H9 (cell line): Measurements from ENCODE around the gene DPF3. TPM values are rescaled to one million over a fixed set of nuclear protein-coding genes. Genes with fewer than 3 reads are reported as not detected.

Experiments used
- DNase-seq: peaks from one replicate; pipeline ENCODE4 v3.0.0-alpha.2; 2017
- H2AFZ ChIP-seq: one replicate; pipeline ENCODE4 v1.6.1; 2013; ENCODE audit warnings: mild to moderate bottlenecking, low read length, control low read depth, moderate library complexity
- H2AK5ac ChIP-seq: 2 replicates; pipeline ENCODE4 v1.6.1; 2013; ENCODE audit warnings: low read length, control low read depth, mixed read lengths; ENCODE audit not compliant: insufficient read length
- H2BK120ac ChIP-seq: one replicate; pipeline ENCODE4 v1.6.1; 2013; ENCODE audit warnings: low read depth, mild to moderate bottlenecking, low read length, control low read depth, inconsistent platforms; ENCODE audit not compliant: poor library complexity, severe bottlenecking
- H2BK12ac ChIP-seq: 2 replicates; pipeline ENCODE4 v1.6.1; 2013; ENCODE audit warnings: low read length, control low read depth, mixed read lengths, low read depth; ENCODE audit not compliant: insufficient read length
- H2BK15ac ChIP-seq: 2 replicates; pipeline ENCODE4 v1.6.1; 2013; ENCODE audit warnings: low read depth, low read length, control low read depth
- H2BK20ac ChIP-seq: one replicate; pipeline ENCODE4 v1.6.1; 2013; ENCODE audit warnings: low read depth, mild to moderate bottlenecking, low read length, control low read depth, inconsistent platforms; ENCODE audit not compliant: poor library complexity, severe bottlenecking
- H2BK5ac ChIP-seq: 2 replicates; pipeline ENCODE4 v1.6.1; 2013; ENCODE audit warnings: low read length, control low read depth, mixed read lengths; ENCODE audit not compliant: insufficient read length
- H3K14ac ChIP-seq: 2 replicates; pipeline ENCODE4 v1.6.1; 2013; ENCODE audit warnings: low read length, control low read depth; ENCODE audit not compliant: insufficient read depth
- H3K18ac ChIP-seq: 2 replicates; pipeline ENCODE4 v1.6.1; 2013; ENCODE audit warnings: low read depth, mild to moderate bottlenecking, mixed read lengths, low read length, control low read depth; ENCODE audit not compliant: insufficient read length
- H3K23ac ChIP-seq: 2 replicates; pipeline ENCODE4 v1.6.1; 2013; ENCODE audit warnings: low read length, control low read depth, mixed read lengths, low read depth; ENCODE audit not compliant: insufficient read length
- H3K23me2 ChIP-seq: 2 replicates; pipeline ENCODE4 v1.6.1; 2013; ENCODE audit warnings: low read depth, mild to moderate bottlenecking, mixed read lengths, low read length, control low read depth; ENCODE audit not compliant: insufficient read length, poor library complexity, severe bottlenecking
- H3K27ac ChIP-seq: 2 replicates; pipeline ENCODE4 v1.5.1; 2013; ENCODE audit warnings: low read length, control low read depth, mixed read lengths, low read depth; ENCODE audit not compliant: insufficient read length
- H3K27me3 ChIP-seq: 2 replicates; pipeline ENCODE4 v1.6.1; 2013; ENCODE audit warnings: low read length, control low read depth, inconsistent platforms; ENCODE audit not compliant: insufficient read depth
- H3K4ac ChIP-seq: 2 replicates; pipeline ENCODE4 v1.6.1; 2013; ENCODE audit warnings: low read depth, mild to moderate bottlenecking, control low read depth, inconsistent platforms, low read length, moderate library complexity
- H3K4me1 ChIP-seq: 2 replicates; pipeline ENCODE4 v1.6.1; 2013; ENCODE audit warnings: low read length, control low read depth, inconsistent platforms; ENCODE audit not compliant: insufficient read depth
- H3K4me2 ChIP-seq: 2 replicates; pipeline ENCODE4 v1.6.1; 2013; ENCODE audit warnings: low read length, control low read depth, mixed read lengths; ENCODE audit not compliant: insufficient read length, insufficient read depth
- H3K56ac ChIP-seq: 2 replicates; pipeline ENCODE4 v1.6.1; 2013; ENCODE audit warnings: low read depth, mild to moderate bottlenecking, mixed read lengths, low read length, control low read depth; ENCODE audit not compliant: insufficient read length
- H3K79me1 ChIP-seq: 2 replicates; pipeline ENCODE4 v1.6.1; 2013; ENCODE audit warnings: low read depth, mild to moderate bottlenecking, moderate library complexity, low read length, control low read depth, inconsistent platforms; ENCODE audit not compliant: insufficient read depth, poor library complexity, severe bottlenecking
- H3K79me2 ChIP-seq: 2 replicates; pipeline ENCODE4 v1.6.1; 2013; ENCODE audit warnings: low read length, control low read depth, inconsistent platforms; ENCODE audit not compliant: insufficient read depth
- H3K9ac ChIP-seq: 2 replicates; pipeline ENCODE4 v1.6.1; 2013; ENCODE audit warnings: low read length, control low read depth, mixed read lengths; ENCODE audit not compliant: insufficient read length; ENCODE audit errors: extremely low read depth
- H3K9me3 ChIP-seq: one replicate; pipeline ENCODE4 v1.6.1; 2013; ENCODE audit warnings: low read depth, low read length, inconsistent platforms; ENCODE audit not compliant: control insufficient read depth
- H3T11ph ChIP-seq: one replicate; pipeline ENCODE4 v1.6.1; 2013; ENCODE audit warnings: mild to moderate bottlenecking, low read length, control low read depth, inconsistent platforms
- H4K20me1 ChIP-seq: one replicate; pipeline ENCODE4 v1.6.1; 2013; ENCODE audit not compliant: control insufficient read depth, insufficient read length, insufficient read depth
- H4K5ac ChIP-seq: 2 replicates; pipeline ENCODE4 v1.6.1; 2013; ENCODE audit warnings: low read depth, mild to moderate bottlenecking, mixed read lengths, low read length, control low read depth; ENCODE audit not compliant: insufficient read length
- H4K8ac ChIP-seq: replicated peaks from 2 replicates; pipeline ENCODE4 v1.6.1; 2013; ENCODE audit warnings: low read length, control low read depth, mixed read lengths, low read depth; ENCODE audit not compliant: insufficient read length
- H4K91ac ChIP-seq: 2 replicates; pipeline ENCODE4 v1.6.1; 2013; ENCODE audit warnings: low read depth, mild to moderate bottlenecking, moderate library complexity, mixed read lengths, low read length, control low read depth; ENCODE audit not compliant: insufficient read length
- H3K27ac Mint-ChIP-seq, 3 experiments: 2 replicates in 2 of 3; 3 replicates in 1 of 3; pipeline ENCODE4 v1.8.0; 2020 to 2021; ENCODE audit warnings: mixed read lengths in 3 of 3, mild to moderate bottlenecking in 1 of 3, moderate library complexity in 1 of 3
- H3K27me3 Mint-ChIP-seq: 2 replicates; pipeline ENCODE4 v1.8.0; 2021; ENCODE audit warnings: low read depth, mild to moderate bottlenecking, moderate library complexity, mixed read lengths
- H3K36me3 Mint-ChIP-seq, 3 experiments: 2 replicates in 2 of 3; 3 replicates in 1 of 3; pipeline ENCODE4 v1.8.0; 2020 to 2021; ENCODE audit warnings: low read depth in 3 of 3, mixed read lengths in 3 of 3; ENCODE audit not compliant: insufficient read depth in 1 of 3
- H3K4me1 Mint-ChIP-seq, 2 experiments: 2 replicates each; pipeline ENCODE4 v1.8.0; 2020; ENCODE audit warnings: mixed read lengths in 2 of 2
- H3K4me3 Mint-ChIP-seq, 2 experiments: 2 replicates in 1 of 2; 3 replicates in 1 of 2; pipeline ENCODE4 v1.8.0; 2020 to 2021; ENCODE audit warnings: mild to moderate bottlenecking in 2 of 2, mixed read lengths in 2 of 2, moderate library complexity in 1 of 2
- H3K9me3 Mint-ChIP-seq, 2 experiments: 2 replicates in 1 of 2; 3 replicates in 1 of 2; pipeline ENCODE4 v1.8.0; 2020; ENCODE audit warnings: mild to moderate bottlenecking in 2 of 2, mixed read lengths in 2 of 2, moderate library complexity in 1 of 2
- CTCF ChIP-seq: fragments of 200-600 bp; sonication (generic); conservative IDR thresholded peaks from 3 replicates; pipeline ENCODE4 v1.8.0; 2021; ENCODE audit warnings: antibody characterized with exemption, mild to moderate bottlenecking
- WGBS: extraction: QIAGEN DNeasy Blood & Tissue Kit; methylation state at CpG from one replicate; pipeline ENCODE4 v1.1.7; 2013; ENCODE audit warnings: missing lambda C conversion rate, low lambda C conversion rate, mixed read lengths; ENCODE audit not compliant: insufficient read length; ENCODE audit errors: extremely low coverage; 5-methylcytosine and 5-hydroxymethylcytosine counted together
- total RNA-seq: library from RNA; stranded (reverse); gene quantifications from 2 replicates; pipeline ENCODE4 v1.2.1, GENCODE V29; 2021

The DPF3 gene
- total RNA-seq, 1 experiment from 2014 or later: not detected

- H2BK5ac ChIP-seq: no peak overlapping the region
- no peaks in the 10 kb centered on the region for H4K20me1 ChIP-seq
- H3T11ph ChIP-seq: no peak overlapping the region
- Mint-ChIP-seq H3K4me3 (no peak overlapping the region), H3K4me1 (peaks cover 4 to 12% of the 10 kb centered on the region in 2 experiments; a peak in 2 of 4 replicates), H3K36me3 (no peaks in the 10 kb centered on the region; a peak in 1 of 7 replicates), H3K27me3 (peaks cover 9% of the 10 kb centered on the region), H3K9me3 (no peaks in the 10 kb centered on the region; a peak in 1 of 5 replicates), H3K27ac (no peak overlapping the region; a peak in 1 of 7 replicates)
- TF ChIP-seq CTCF: no peak
- H3K4ac ChIP-seq: no peak overlapping the region
- no peak overlapping the region for H2BK15ac ChIP-seq
- H3K23me2 ChIP-seq: no peaks in the 10 kb centered on the region
- H2BK120ac ChIP-seq: no peak overlapping the region
- no peak overlapping the region for H3K18ac ChIP-seq
- H3K4me1 ChIP-seq: no peaks in the 10 kb centered on the region
- H3K23ac ChIP-seq: no peak overlapping the region
- H3K79me2 ChIP-seq: no peaks in the 10 kb centered on the region
- H3K14ac ChIP-seq: no peak overlapping the region
- H4K91ac ChIP-seq: no peak overlapping the region
- H3K27me3 ChIP-seq: no peaks in the 10 kb centered on the region
- H4K5ac ChIP-seq: no peak overlapping the region
- no peak overlapping the region for H2AFZ ChIP-seq
- H3K9me3 ChIP-seq: no peaks in the 10 kb centered on the region
- no peak overlapping the region for H3K4me2 ChIP-seq
- H3K79me1 ChIP-seq: no peaks in the 10 kb centered on the region
- no peak overlapping the region for H3K27ac ChIP-seq
- no peak overlapping the region for H2AK5ac ChIP-seq
- H3K9ac ChIP-seq: no peak overlapping the region
- peak; percentile 11 for DNase-seq
- no peak overlapping the region for H4K8ac ChIP-seq
- no peak overlapping the region for H3K56ac ChIP-seq
- H2BK12ac ChIP-seq: no peak overlapping the region
- WGBS: no CpG with 5 or more reads among the region's 2 CpGs
- no peak overlapping the region for H2BK20ac ChIP-seq
Observed at GRCh38 chr14:72610831-72611200, 283.1 kb downstream of the DPF3 start.
